Measurements from ENCODE around the gene ZNF598.
"Not testable (repeated sequence)": the region's sequence is repeated elsewhere in the genome, so short reads cannot be mapped to it uniquely, and the experiment has no call there.

ZNF598 gene

DNA sequence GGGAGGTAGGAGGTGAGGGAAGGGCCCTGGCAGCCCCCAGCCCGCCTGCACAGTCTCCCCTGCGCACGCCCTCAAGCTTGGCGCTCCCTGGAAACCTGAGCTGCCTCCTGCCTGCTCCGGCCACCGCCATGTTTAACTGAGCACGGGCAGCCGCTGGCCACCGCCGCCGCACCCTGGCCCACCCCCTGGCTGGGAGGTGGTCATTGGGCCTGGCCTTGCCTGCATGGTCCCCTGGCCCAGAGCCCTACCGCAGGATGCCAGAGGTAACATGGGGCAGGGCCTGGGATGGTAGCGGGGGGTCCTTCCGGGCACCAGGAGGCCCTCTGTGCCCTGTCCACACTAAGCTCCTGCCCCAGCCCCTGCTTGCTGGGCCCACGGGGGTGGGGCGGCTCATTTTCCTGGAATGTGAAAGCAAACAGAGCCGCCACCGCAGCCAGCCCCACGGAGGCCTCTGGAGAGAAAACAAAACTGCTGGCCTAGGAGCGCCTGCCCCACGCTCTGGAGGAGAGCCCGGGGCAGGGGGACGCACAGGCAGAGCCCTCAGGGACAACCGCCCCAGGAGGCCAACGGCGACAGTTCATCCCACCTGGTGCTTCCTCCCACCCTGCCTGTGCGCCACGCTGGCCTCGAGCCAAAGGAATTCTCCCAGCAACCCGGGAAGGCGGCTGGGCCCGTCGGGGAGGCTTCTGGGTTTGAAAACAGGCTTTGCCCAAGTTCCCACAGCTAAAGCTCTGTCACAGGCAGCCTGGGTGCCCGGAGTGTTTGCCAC lies 26.0 kb upstream of the ZNF598 start:
- peak overlapping the region; percentile 96 to 98 for H3K27ac ChIP-seq
- intact Hi-C loops (cut with DNase I; ENCODE audit: low total_unique reads) = no loop called here
- peak overlapping the region; percentile 28 to 59 for H3K4me3 ChIP-seq
- DNase-seq = peak; percentile 73 to 90
- peaks cover 6 to 94% (median 78%) of the 10 kb centered on the region in 4 donors for H3K4me1 ChIP-seq
- no peaks in the 10 kb centered on the region for H3K9me3 ChIP-seq
- TF ChIP-seq, protein P1, sequence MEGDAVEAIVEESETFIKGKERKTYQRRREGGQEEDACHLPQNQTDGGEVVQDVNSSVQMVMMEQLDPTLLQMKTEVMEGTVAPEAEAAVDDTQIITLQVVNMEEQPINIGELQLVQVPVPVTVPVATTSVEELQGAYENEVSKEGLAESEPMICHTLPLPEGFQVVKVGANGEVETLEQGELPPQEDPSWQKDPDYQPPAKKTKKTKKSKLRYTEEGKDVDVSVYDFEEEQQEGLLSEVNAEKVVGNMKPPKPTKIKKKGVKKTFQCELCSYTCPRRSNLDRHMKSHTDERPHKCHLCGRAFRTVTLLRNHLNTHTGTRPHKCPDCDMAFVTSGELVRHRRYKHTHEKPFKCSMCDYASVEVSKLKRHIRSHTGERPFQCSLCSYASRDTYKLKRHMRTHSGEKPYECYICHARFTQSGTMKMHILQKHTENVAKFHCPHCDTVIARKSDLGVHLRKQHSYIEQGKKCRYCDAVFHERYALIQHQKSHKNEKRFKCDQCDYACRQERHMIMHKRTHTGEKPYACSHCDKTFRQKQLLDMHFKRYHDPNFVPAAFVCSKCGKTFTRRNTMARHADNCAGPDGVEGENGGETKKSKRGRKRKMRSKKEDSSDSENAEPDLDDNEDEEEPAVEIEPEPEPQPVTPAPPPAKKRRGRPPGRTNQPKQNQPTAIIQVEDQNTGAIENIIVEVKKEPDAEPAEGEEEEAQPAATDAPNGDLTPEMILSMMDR (IDR thresholded peaks at IDR 0.05) = no peak
- H3K27me3 ChIP-seq = no peaks in the 10 kb centered on the region
- peaks cover 0 to 24% (median 15%) of the 10 kb centered on the region in 3 donors for H3K36me3 ChIP-seq

GRCh38 chr16:2034696-2035430 lies 25.2 kb upstream of the ZNF598 start:
- intact Hi-C loops (cut with DNase I; ENCODE audit: low total_unique reads) = no loop called here
- Histone ChIP-seq H3K4me1 (peaks cover 6 to 94% (median 74%) of the 10 kb centered on the region in 4 donors), H3K9me3 (no peaks in the 10 kb centered on the region), H3K36me3 (peaks cover 0 to 29% (median 15%) of the 10 kb centered on the region in 3 donors), H3K4me3 (peak overlapping the region; percentile 28 to 59), H3K27ac (peak overlapping the region; percentile 96 to 98), H3K27me3 (no peaks in the 10 kb centered on the region)
- TF ChIP-seq, protein P1 (IDR thresholded peaks at IDR 0.05) = no peak
- DNase-seq = peak in 1 of 2 donors; percentile 71

- Histone ChIP-seq H3K4me1 (peaks cover 6 to 94% (median 72%) of the 10 kb centered on the region in 4 donors), H3K27ac (peak overlapping the region; percentile 96 to 98), H3K4me3 (peak overlapping the region; percentile 42 to 59), H3K36me3 (peaks cover 0 to 29% (median 15%) of the 10 kb centered on the region in 3 donors)
- DNase-seq; H3K27me3 ChIP-seq; intact Hi-C loops (cut with DNase I; ENCODE audit: low total_unique reads); H3K9me3 ChIP-seq: not testable (repeated sequence)
Observed at GRCh38 chr16:2033909-2034695, 24.5 kb upstream of the ZNF598 start.

DNA sequence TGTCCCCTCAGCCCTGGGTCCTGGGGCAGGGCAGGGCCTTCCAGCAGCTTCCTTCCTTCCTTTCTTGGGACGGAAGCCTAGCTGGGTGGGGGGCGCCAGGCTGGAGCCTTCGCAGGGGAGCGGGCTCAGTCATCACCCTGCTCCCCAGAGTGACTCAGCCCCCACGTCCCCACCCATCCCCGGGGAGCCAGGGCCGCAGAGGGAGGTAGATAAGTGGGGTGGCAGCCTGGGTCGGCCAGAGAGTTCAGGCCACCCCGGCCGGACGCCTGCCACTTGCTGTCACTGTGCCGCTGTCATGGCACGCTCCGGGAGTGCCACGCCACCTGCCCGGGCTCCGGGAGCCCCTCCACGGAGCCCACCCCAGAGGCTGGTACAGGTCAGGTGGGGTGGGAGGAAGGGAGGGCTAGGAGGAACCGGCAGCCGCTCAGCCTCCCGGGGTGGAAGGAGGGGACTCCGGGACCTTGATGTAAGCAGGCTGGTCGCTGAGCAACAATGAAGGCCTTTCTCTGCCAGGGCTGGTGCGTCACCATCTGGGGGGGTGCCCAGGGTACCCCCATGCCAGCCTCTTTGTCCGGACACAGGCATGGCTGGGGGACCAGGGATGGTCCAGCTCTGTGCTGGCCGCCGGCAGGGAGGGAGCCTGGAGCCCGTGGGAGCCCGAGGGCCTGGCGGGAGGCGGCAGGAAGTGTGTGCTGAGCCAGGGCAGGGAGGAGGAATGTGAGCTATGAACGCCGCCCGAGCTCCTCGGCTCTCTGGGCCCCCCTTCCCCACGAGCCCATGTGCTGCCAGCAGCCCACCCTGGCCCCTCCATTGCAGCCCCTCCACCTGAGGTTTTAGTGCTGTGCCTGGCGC lies 23.7 kb upstream of the ZNF598 start:
- intact Hi-C loops (cut with DNase I; ENCODE audit: low total_unique reads) = no loop called here
- peaks cover 6 to 94% (median 74%) of the 10 kb centered on the region in 4 donors for H3K4me1 ChIP-seq
- H3K27me3 ChIP-seq = no peaks in the 10 kb centered on the region
- peaks cover 0 to 29% (median 10%) of the 10 kb centered on the region in 3 donors for H3K36me3 ChIP-seq
- DNase-seq = peak; percentile 68 to 91
- TF ChIP-seq, protein P1 (IDR thresholded peaks at IDR 0.05) = no peak
- peak overlapping the region; percentile 96 to 98 for H3K27ac ChIP-seq
- H3K9me3 ChIP-seq = no peaks in the 10 kb centered on the region
- H3K4me3 ChIP-seq = peak overlapping the region; percentile 42 to 47

DNA sequence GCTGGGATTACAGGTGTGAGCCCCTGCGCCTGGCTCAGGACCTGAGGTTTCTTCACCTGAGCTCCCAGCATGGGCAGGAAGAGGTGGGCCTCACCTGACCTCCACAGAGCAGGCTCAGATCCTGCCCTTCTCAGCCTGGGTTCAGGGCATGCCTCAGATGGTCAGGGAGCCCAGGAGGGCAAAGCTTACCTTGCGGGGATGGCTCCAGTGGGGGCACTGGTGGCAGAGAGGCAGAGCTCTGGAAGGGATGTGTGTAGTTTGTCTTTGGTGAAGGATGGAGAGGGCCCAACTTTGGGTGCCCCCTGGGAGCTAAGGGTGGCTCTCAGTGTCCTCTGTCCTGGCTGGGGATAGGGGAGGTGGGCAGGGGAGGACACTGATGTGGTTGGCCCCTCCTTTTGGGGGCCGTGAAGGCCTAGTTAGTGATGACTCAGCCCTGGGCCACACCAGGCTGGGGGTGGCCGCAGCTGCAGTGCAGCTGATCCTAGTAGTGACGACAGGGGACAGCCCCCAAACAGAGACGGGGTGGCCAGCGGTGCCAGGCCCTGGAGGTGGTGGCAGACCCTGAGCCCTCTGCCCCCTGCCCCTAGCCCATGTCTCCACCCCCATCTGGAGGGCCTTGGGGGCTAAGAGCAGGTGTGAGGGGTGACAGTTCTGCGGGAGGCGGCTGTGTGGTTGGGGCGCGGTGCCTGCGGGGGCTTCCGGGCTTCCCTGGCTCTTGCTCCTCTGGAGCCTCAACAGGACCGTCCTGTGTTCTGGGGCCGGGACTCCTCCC lies 22.9 kb upstream of the ZNF598 start:
- H3K27ac ChIP-seq = peak overlapping the region; percentile 96 to 98
- TF ChIP-seq, protein P1 (IDR thresholded peaks at IDR 0.05) = no peak
- intact Hi-C loops (cut with DNase I; ENCODE audit: low total_unique reads) = no loop called here
- no peak for DNase-seq
- no peaks in the 10 kb centered on the region for H3K9me3 ChIP-seq
- H3K36me3 ChIP-seq = peaks cover 0 to 25% (median 3%) of the 10 kb centered on the region in 3 donors
- H3K27me3 ChIP-seq = no peaks in the 10 kb centered on the region
- peak overlapping the region; percentile 42 to 47 for H3K4me3 ChIP-seq
- H3K4me1 ChIP-seq = peaks cover 6 to 94% (median 75%) of the 10 kb centered on the region in 4 donors

All from tibial artery (tissue), 4 donors.